GM21447 (cell line): ENCODE results near the gene NFAM1.

Experiments used
- ATAC-seq: cut with Tn5 transposase; IDR thresholded peaks from one replicate; pipeline ENCODE4 v1.9.1; 2021; ENCODE audit not compliant: unreplicated experiment

NFAM1 gene

GRCh38 chr22:42363892-42364291 lies 68.3 kb downstream of the NFAM1 start:
- no peak for ATAC-seq

GRCh38 chr22:42361523-42361922 lies 70.7 kb downstream of the NFAM1 start:
- no peak for ATAC-seq

GRCh38 chr22:42360348-42360747 lies 71.9 kb downstream of the NFAM1 start:
- ATAC-seq = no peak

- no peak for ATAC-seq
Observed at GRCh38 chr22:42358643-42359558, 73.3 kb downstream of the NFAM1 start.

- no peak for ATAC-seq
Observed at GRCh38 chr22:42357634-42358296, 74.4 kb downstream of the NFAM1 start.

GRCh38 chr22:42357221-42357620 lies 75.0 kb downstream of the NFAM1 start:
- no peak for ATAC-seq

GRCh38 chr22:42356533-42356932 lies 75.7 kb downstream of the NFAM1 start:
- ATAC-seq = no peak

GRCh38 chr22:42353883-42354727 lies 78.1 kb downstream of the NFAM1 start:
- no peak for ATAC-seq

GRCh38 chr22:42350373-42350772 lies 81.8 kb downstream of the NFAM1 start:
- ATAC-seq = no peak

- ATAC-seq = no peak
Observed at GRCh38 chr22:42347281-42347824, 84.8 kb downstream of the NFAM1 start.

GRCh38 chr22:42346722-42347121 lies 85.5 kb downstream of the NFAM1 start:
- ATAC-seq = no peak

GRCh38 chr22:42345458-42345857 lies 86.7 kb downstream of the NFAM1 start:
- ATAC-seq = no peak

GRCh38 chr22:42344361-42344905 lies 87.8 kb downstream of the NFAM1 start:
- ATAC-seq = no peak

- ATAC-seq = no peak
Observed at GRCh38 chr22:42343531-42344081, 88.6 kb downstream of the NFAM1 start.

- no peak for ATAC-seq
Observed at GRCh38 chr22:42343121-42343454, 89.1 kb downstream of the NFAM1 start.

- ATAC-seq = no peak
Observed at GRCh38 chr22:42342426-42343120, 89.6 kb downstream of the NFAM1 start.

- ATAC-seq = no peak
Observed at GRCh38 chr22:42341779-42342178, 90.4 kb downstream of the NFAM1 start.

GRCh38 chr22:42340829-42341383 lies 91.3 kb downstream of the NFAM1 start:
- ATAC-seq = no peak

- ATAC-seq = no peak
Observed at GRCh38 chr22:42340150-42340549, 92.1 kb downstream of the NFAM1 start.

- ATAC-seq = no peak
Observed at GRCh38 chr22:42338479-42338878, 93.7 kb downstream of the NFAM1 start.
